GM12878 (cell line): ENCODE data around the gene ZFP36. TPM values are rescaled to one million over a fixed set of nuclear protein-coding genes. Genes with fewer than 3 reads are reported as not detected.

Source experiments
- CBX5 ChIP-seq: sonication (generic); IDR thresholded peaks from 2 replicates; pipeline ENCODE4 v1.6.1; 2016; ENCODE audit warnings: low read depth, moderate library complexity, mild to moderate bottlenecking, inconsistent platforms
- CEBPB ChIP-seq, 2 experiments: fragments of 150-350 bp in 1 of 2; IDR thresholded peaks; 2 replicates each; pipeline ENCODE4 v1.6.1; 2012 to 2014; ENCODE audit warnings: low read depth in 2 of 2, low read length in 2 of 2, borderline replicate concordance in 1 of 2, inconsistent platforms in 1 of 2
- CREB1 ChIP-seq: IDR thresholded peaks from 2 replicates; pipeline ENCODE4 v1.6.1; 2012; ENCODE audit warnings: low read depth, mild to moderate bottlenecking, inconsistent platforms
- EP300 ChIP-seq, 2 experiments: fragments of 150-350 bp in 1 of 2; IDR thresholded peaks; 2 replicates each; pipeline ENCODE4 v1.6.1; 2011 to 2012; ENCODE audit warnings: low read depth in 2 of 2, low read length in 2 of 2, borderline replicate concordance in 1 of 2, improper control_type of control experiment in 1 of 2, inconsistent platforms in 1 of 2; ENCODE audit not compliant: control insufficient read depth in 1 of 2
- ESRRA ChIP-seq: IDR thresholded peaks from 2 replicates; pipeline ENCODE4 v1.6.1; 2012; ENCODE audit warnings: mild to moderate bottlenecking, low read length, improper control_type of control experiment
- FOXM1 ChIP-seq: IDR thresholded peaks from 2 replicates; pipeline ENCODE4 v1.6.1; 2012; ENCODE audit warnings: low read depth, mild to moderate bottlenecking, inconsistent platforms, low read length, moderate library complexity
- HCFC1 ChIP-seq: fragments of 150-350 bp; IDR thresholded peaks from 2 replicates; pipeline ENCODE4 v1.6.1; 2014; ENCODE audit warnings: low read length
- MTA3 ChIP-seq: IDR thresholded peaks from 2 replicates; pipeline ENCODE4 v1.6.1; 2012; ENCODE audit warnings: low read length, inconsistent platforms, borderline replicate concordance
- NFXL1 ChIP-seq: fragments of 450-650 bp; IDR thresholded peaks from 2 replicates; pipeline ENCODE4 v1.6.1; 2017; ENCODE audit warnings: antibody characterized with exemption, mild to moderate bottlenecking, borderline replicate concordance
- PAX5 ChIP-seq: IDR thresholded peaks from 2 replicates; pipeline ENCODE4 v1.6.1; 2011; ENCODE audit warnings: low read depth, low read length, borderline replicate concordance
- PML ChIP-seq: IDR thresholded peaks from 2 replicates; pipeline ENCODE4 v1.6.1; 2012; ENCODE audit warnings: low read length, inconsistent platforms
- RAD21 ChIP-seq: IDR thresholded peaks from 2 replicates; pipeline ENCODE4 v1.6.1; 2011; ENCODE audit warnings: mild to moderate bottlenecking, low read depth, low read length, moderate library complexity; ENCODE audit not compliant: insufficient read depth
- RCOR1 ChIP-seq: conservative IDR thresholded peaks from 2 replicates; pipeline ENCODE4 v1.6.1; 2012; ENCODE audit warnings: low read depth, low read length, improper control_type of control experiment
- RUNX3 ChIP-seq: IDR thresholded peaks from 2 replicates; pipeline ENCODE4 v1.6.1; 2012; ENCODE audit warnings: low read length, inconsistent platforms
- SMC3 ChIP-seq: IDR thresholded peaks from 2 replicates; pipeline ENCODE4 v1.6.1; 2011; ENCODE audit warnings: low read length, improper control_type of control experiment, borderline replicate concordance
- SREBF2 ChIP-seq: IDR thresholded peaks from 2 replicates; pipeline ENCODE4 v1.6.1; 2012; ENCODE audit warnings: mild to moderate bottlenecking, low read length
- STAT1 ChIP-seq: fragments of 450-650 bp; conservative IDR thresholded peaks from 2 replicates; pipeline ENCODE4 v1.6.1; 2014; ENCODE audit warnings: antibody characterized with exemption, mild to moderate bottlenecking
- TBL1XR1 ChIP-seq: IDR thresholded peaks from 2 replicates; pipeline ENCODE4 v1.6.1; 2012; ENCODE audit warnings: low read depth, low read length, improper control_type of control experiment
- TCF12 ChIP-seq: IDR thresholded peaks from 2 replicates; pipeline ENCODE4 v1.6.1; 2011; ENCODE audit warnings: low read depth, mild to moderate bottlenecking, low read length
- ZNF217 ChIP-seq: fragments of 450-650 bp; IDR thresholded peaks from 2 replicates; pipeline ENCODE4 v1.6.1; 2017; ENCODE audit warnings: antibody characterized with exemption, mild to moderate bottlenecking
- polyA plus RNA-seq, 11 experiments: library from polyadenylated mRNA; depleted of rRNA in 4 of 11; unstranded in 6 of 11; stranded (reverse) in 5 of 11; fragments of >200 nt; fragmentation: Nextera tagmentation in 4 of 11; fragmentation: Illumina TruSeq in 1 of 11; extraction: Ambion mirVana in 4 of 11; extraction: Trizol in 1 of 11; gene quantifications; 1 replicate in 1 of 11; 2 replicates in 10 of 11; pipeline versions ENCODE4 v1.2.1 to v1.2.3, GENCODE V29; 2011 to 2016; ENCODE audit warnings: inconsistent platforms in 2 of 11, missing spikeins in 2 of 11, low read depth in 1 of 11
- total RNA-seq, 4 experiments: library from RNA; depleted of rRNA in 3 of 4; stranded (reverse); fragments of >200 nt in 3 of 4; fragmentation: Illumina TruSeq in 1 of 4; extraction: Trizol in 1 of 4; gene quantifications; 2 replicates each; pipeline versions ENCODE4 v1.2.1 to v1.2.3, GENCODE V29; 2013 to 2021
- TF ChIP-seq, protein P1 (sequence below): fragments of 450-650 bp; IDR thresholded peaks from 2 replicates; pipeline ENCODE4 v1.6.1; 2017; ENCODE audit warnings: mild to moderate bottlenecking, moderate library complexity
- TF ChIP-seq, protein P2 (sequence below): IDR thresholded peaks from 2 replicates; pipeline ENCODE4 v1.6.1; 2011; ENCODE audit warnings: low read depth, low read length, improper control_type of control experiment, borderline replicate concordance
- TF ChIP-seq, protein P3 (sequence below): fragments of 450-650 bp; IDR thresholded peaks from 2 replicates; pipeline ENCODE4 v1.6.1; 2016; ENCODE audit warnings: mild to moderate bottlenecking
- TF ChIP-seq, protein P4 (sequence below): IDR thresholded peaks from 2 replicates; pipeline ENCODE4 v1.6.1; 2011; ENCODE audit warnings: borderline replicate concordance, low read depth, mild to moderate bottlenecking, moderate library complexity, low read length; ENCODE audit not compliant: insufficient read depth, poor library complexity, severe bottlenecking

The ZFP36 gene
- total and polyA plus RNA-seq, 10 of the 15 experiments (the other 5 are each of a cell fraction or from before 2014, with no cell fraction given), result 5.3 to 55.0 (median 18.1) TPM

DNA sequence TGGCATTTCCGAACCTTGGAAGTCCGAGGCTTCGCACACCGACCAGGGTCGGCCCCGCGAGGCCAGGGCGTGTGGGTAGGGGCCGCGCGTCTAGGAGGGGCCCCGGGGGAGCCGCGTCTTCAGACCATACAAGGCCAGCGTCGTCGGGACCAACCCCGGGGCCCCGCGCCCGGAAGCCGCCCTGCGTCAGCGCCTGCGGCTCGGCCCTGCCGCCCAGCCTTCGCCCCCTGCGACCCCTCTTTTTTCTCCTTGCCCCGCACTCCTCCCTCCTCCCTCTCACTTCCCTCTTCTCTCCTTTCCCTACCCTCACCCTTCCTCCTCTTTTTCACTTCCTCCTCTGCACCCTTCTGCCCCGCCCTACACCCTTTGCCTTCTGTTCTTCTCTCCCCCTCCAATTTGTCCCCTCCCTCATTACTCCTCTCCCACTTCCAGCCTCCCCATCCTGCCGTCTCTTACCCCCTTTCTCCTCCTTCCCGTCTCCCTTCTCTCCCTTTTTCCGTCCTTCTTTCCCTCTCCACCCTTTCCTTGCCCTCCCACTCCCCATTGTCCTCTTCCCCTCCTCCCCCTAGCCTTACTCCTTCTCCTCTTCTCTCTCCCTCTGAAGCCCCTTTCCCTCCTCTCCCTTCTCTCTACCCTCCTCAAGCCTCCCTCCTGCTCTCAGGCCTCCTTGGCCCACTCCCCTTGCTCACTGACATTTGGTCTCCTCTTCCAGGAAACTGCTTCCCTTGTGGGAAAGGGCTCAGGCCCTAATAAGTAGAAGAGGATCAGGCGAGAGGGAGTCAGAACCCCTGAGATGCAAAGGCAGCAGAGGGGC, 3.6 kb downstream of the ZFP36 start (continued):
- TF ChIP-seq, protein P1, sequence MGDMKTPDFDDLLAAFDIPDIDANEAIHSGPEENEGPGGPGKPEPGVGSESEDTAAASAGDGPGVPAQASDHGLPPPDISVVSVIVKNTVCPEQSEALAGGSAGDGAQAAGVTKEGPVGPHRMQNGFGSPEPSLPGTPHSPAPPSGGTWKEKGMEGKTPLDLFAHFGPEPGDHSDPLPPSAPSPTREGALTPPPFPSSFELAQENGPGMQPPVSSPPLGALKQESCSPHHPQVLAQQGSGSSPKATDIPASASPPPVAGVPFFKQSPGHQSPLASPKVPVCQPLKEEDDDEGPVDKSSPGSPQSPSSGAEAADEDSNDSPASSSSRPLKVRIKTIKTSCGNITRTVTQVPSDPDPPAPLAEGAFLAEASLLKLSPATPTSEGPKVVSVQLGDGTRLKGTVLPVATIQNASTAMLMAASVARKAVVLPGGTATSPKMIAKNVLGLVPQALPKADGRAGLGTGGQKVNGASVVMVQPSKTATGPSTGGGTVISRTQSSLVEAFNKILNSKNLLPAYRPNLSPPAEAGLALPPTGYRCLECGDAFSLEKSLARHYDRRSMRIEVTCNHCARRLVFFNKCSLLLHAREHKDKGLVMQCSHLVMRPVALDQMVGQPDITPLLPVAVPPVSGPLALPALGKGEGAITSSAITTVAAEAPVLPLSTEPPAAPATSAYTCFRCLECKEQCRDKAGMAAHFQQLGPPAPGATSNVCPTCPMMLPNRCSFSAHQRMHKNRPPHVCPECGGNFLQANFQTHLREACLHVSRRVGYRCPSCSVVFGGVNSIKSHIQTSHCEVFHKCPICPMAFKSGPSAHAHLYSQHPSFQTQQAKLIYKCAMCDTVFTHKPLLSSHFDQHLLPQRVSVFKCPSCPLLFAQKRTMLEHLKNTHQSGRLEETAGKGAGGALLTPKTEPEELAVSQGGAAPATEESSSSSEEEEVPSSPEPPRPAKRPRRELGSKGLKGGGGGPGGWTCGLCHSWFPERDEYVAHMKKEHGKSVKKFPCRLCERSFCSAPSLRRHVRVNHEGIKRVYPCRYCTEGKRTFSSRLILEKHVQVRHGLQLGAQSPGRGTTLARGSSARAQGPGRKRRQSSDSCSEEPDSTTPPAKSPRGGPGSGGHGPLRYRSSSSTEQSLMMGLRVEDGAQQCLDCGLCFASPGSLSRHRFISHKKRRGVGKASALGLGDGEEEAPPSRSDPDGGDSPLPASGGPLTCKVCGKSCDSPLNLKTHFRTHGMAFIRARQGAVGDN, result peak; percentile 85; the same call in 1 of the 2 replicates
- peak; percentile 23; the same call in 1 of the 2 replicates for TF ChIP-seq HCFC1
- no peak for TF ChIP-seq RAD21
- no peak for TF ChIP-seq FOXM1
- TF ChIP-seq ESRRA, result no peak
- TF ChIP-seq RUNX3, result no peak
- TF ChIP-seq, protein P2, sequence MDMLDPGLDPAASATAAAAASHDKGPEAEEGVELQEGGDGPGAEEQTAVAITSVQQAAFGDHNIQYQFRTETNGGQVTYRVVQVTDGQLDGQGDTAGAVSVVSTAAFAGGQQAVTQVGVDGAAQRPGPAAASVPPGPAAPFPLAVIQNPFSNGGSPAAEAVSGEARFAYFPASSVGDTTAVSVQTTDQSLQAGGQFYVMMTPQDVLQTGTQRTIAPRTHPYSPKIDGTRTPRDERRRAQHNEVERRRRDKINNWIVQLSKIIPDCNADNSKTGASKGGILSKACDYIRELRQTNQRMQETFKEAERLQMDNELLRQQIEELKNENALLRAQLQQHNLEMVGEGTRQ, result no peak
- no peak for TF ChIP-seq CREB1
- no peak for TF ChIP-seq CEBPB (IDR thresholded peaks at IDR 0.05; ENCODE audit: borderline replicate concordance in 1 of 2, low read depth in 2 of 2, low read length in 2 of 2)
- TF ChIP-seq SMC3, result no peak; the same call in 1 of the 2 replicates
- no peak for TF ChIP-seq NFXL1
- no peak for TF ChIP-seq RCOR1
- peak; percentile 37; the same call in 1 of the 2 replicates for TF ChIP-seq TCF12
- no peak for TF ChIP-seq ZNF217
- TF ChIP-seq STAT1, result no peak
- TF ChIP-seq, protein P3, sequence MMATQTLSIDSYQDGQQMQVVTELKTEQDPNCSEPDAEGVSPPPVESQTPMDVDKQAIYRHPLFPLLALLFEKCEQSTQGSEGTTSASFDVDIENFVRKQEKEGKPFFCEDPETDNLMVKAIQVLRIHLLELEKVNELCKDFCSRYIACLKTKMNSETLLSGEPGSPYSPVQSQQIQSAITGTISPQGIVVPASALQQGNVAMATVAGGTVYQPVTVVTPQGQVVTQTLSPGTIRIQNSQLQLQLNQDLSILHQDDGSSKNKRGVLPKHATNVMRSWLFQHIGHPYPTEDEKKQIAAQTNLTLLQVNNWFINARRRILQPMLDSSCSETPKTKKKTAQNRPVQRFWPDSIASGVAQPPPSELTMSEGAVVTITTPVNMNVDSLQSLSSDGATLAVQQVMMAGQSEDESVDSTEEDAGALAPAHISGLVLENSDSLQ, result peak; percentile 53
- TF ChIP-seq PAX5, result peak; percentile 84; the same call in 1 of the 2 replicates
- no peak for TF ChIP-seq CBX5
- TF ChIP-seq EP300 (IDR thresholded peaks at IDR 0.05; ENCODE audit: borderline replicate concordance in 1 of 2, control insufficient read depth in 1 of 2, low read depth in 2 of 2, low read length in 2 of 2), result peak; percentile 63 to 77; a peak in 3 of 4 replicates
- TF ChIP-seq TBL1XR1, result no peak
- no peak for TF ChIP-seq MTA3
- TF ChIP-seq SREBF2, result no peak
- TF ChIP-seq, protein P4, sequence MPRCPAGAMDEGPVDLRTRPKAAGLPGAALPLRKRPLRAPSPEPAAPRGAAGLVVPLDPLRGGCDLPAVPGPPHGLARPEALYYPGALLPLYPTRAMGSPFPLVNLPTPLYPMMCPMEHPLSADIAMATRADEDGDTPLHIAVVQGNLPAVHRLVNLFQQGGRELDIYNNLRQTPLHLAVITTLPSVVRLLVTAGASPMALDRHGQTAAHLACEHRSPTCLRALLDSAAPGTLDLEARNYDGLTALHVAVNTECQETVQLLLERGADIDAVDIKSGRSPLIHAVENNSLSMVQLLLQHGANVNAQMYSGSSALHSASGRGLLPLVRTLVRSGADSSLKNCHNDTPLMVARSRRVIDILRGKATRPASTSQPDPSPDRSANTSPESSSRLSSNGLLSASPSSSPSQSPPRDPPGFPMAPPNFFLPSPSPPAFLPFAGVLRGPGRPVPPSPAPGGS, result peak; percentile 35
- TF ChIP-seq PML, result no peak
